Smooth muscle cell (in vitro differentiated cells): ENCODE data around the gene TAAR5. TPM values are rescaled to one million over a fixed set of nuclear protein-coding genes. Genes with fewer than 3 reads are reported as not detected.

Source experiments
- DNase-seq: peaks from one replicate; lab custom pipeline; 2025; ENCODE audit not compliant: unreplicated experiment; lab: John Stamatoyannopoulos, UW
- H2AFZ ChIP-seq: fragments of 200-600 bp; sonication (generic); 2 replicates; pipeline ENCODE4 v1.6.0; 2016; ENCODE audit warnings: antibody characterized with exemption, low read depth, mild to moderate bottlenecking
- H3F3A ChIP-seq: fragments of 200-600 bp; sonication (generic); 2 replicates; pipeline ENCODE4 v1.6.0; 2017; ENCODE audit warnings: antibody characterized with exemption, low read depth
- H3K27ac ChIP-seq: fragments of 200-600 bp; sonication (generic); 2 replicates; pipeline ENCODE4 v1.5.1; 2016; ENCODE audit warnings: low read depth, mild to moderate bottlenecking
- H3K27me3 ChIP-seq: fragments of 200-600 bp; sonication (generic); 2 replicates; pipeline ENCODE4 v1.6.1; 2016; ENCODE audit warnings: low read depth, mild to moderate bottlenecking
- H3K36me3 ChIP-seq: fragments of 200-600 bp; sonication (generic); 2 replicates; pipeline ENCODE4 v1.5.1; 2016; ENCODE audit warnings: low read depth
- H3K4me1 ChIP-seq: fragments of 200-600 bp; sonication (generic); 2 replicates; pipeline ENCODE4 v1.5.1; 2016; ENCODE audit warnings: low read depth
- H3K4me2 ChIP-seq: fragments of 200-600 bp; sonication (generic); 2 replicates; pipeline ENCODE4 v1.6.0; 2016; ENCODE audit warnings: mild to moderate bottlenecking
- H3K4me3 ChIP-seq: fragments of 200-600 bp; sonication (generic); 2 replicates; pipeline ENCODE4 v1.5.1; 2016; ENCODE audit warnings: mild to moderate bottlenecking
- H3K79me2 ChIP-seq: fragments of 200-600 bp; sonication (generic); 2 replicates; pipeline ENCODE4 v1.6.0; 2016; ENCODE audit warnings: low read depth, mild to moderate bottlenecking
- H3K9ac ChIP-seq: fragments of 200-600 bp; sonication (generic); 2 replicates; pipeline ENCODE4 v1.6.0; 2016; ENCODE audit warnings: low read depth
- H3K9me3 ChIP-seq: fragments of 200-600 bp; sonication (generic); replicated peaks from 2 replicates; pipeline ENCODE4 v1.5.1; 2016; ENCODE audit warnings: low read depth
- H4K20me1 ChIP-seq: fragments of 200-600 bp; sonication (generic); 2 replicates; pipeline ENCODE4 v1.6.0; 2016; ENCODE audit warnings: low read depth
- CTCF ChIP-seq: fragments of 200-600 bp; sonication (generic); IDR thresholded peaks from 2 replicates; pipeline ENCODE4 v1.5.1; 2017; ENCODE audit warnings: borderline replicate concordance, mild to moderate bottlenecking, antibody characterized with exemption; ENCODE audit not compliant: insufficient read depth, poor library complexity, severe bottlenecking
- WGBS: methylation state at CpG from one replicate; pipeline ENCODE4 v1.1.7; 2016; ENCODE audit warnings: low lambda C conversion rate; 5-methylcytosine and 5-hydroxymethylcytosine counted together
- polyA plus RNA-seq: library from polyadenylated mRNA; unstranded; fragments of >200 nt; fragmentation: Nextera tagmentation; extraction: Ambion mirVana; gene quantifications from 2 replicates; pipeline ENCODE4 v1.2.1, GENCODE V29; 2016
- total RNA-seq: library from RNA; depleted of rRNA; stranded (reverse); fragments of >200 nt; gene quantifications from 2 replicates; pipeline ENCODE4 v1.2.3, GENCODE V29; 2014

TAAR5 gene
- total and polyA plus RNA-seq, 2 experiments from 2014 or later, result not detected

DNA sequence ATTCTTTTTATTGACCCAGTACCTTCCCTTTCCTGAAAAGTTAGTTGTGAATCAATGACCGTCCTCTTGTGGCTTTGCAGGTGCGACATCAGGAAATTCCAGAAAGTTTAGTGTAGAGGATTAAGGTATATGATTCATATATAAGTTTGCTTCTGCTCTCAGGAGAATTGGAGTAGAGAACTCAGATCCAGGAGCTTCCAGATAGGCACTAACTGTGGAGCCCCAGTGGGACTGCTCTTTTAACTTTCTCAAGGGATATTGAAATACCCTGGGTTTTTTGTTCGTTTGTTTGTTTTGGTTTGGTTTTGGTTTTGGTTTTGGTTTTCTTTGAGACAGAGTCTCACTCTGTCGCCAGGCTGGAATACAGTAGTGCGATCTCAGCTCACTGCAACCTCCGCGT is 25.0 kb upstream of the TAAR5 start:
- H3K36me3 ChIP-seq, result no peaks in the 10 kb centered on the region
- H3K4me1 ChIP-seq, result peaks cover 12% of the 10 kb centered on the region
- DNase-seq, result no peak
- TF ChIP-seq CTCF, result no peak
- no peak overlapping the region for H2AFZ ChIP-seq
- H3K9me3 ChIP-seq, result no peaks in the 10 kb centered on the region
- no peak overlapping the region for H3K9ac ChIP-seq
- H3K4me3 ChIP-seq, result no peak overlapping the region
- H3K27me3 ChIP-seq, result no peaks in the 10 kb centered on the region
- H3F3A ChIP-seq, result no peaks in the 10 kb centered on the region
- H3K27ac ChIP-seq, result no peak overlapping the region
- H3K4me2 ChIP-seq, result peak overlapping the region; percentile 4
- no peaks in the 10 kb centered on the region for H4K20me1 ChIP-seq
- H3K79me2 ChIP-seq, result no peaks in the 10 kb centered on the region
- 86% methylated on average over 7 of the region's 7 CpGs for WGBS

DNA sequence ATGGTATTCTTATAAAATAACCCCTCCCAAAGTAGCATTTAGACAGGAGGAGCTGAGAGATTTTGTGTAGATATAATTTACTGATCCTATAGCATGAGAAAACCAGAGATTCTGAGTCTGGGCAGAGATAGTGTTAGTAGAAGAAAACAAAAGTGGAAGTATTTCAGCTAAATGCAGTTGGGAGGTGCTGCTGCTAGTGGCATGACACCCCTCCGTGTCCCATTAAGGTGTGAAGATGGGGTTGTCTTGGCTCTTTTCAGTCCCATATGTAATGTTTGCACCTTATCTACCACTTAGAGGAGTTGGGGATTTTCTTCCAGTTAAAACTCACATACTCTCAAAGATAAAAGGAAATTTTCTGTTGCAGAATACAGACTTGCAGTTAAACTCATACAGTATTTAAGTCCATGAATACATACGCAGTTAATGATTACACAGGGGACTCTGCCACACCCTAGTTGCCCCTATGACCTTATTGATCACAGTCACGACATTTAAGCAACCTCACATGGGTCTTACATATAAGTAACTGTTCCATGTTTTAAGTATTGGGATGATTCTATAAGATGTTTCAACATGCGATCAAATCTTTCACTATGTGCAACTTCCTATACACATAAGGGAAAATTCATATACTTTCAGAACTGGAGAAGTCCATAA is 23.0 kb upstream of the TAAR5 start:
- no peak for DNase-seq
- Histone ChIP-seq H3K36me3 (no peaks in the 10 kb centered on the region), H3K4me2 (no peak overlapping the region), H2AFZ (no peak overlapping the region), H3K4me1 (peaks cover 12% of the 10 kb centered on the region), H3K27ac (no peak overlapping the region), H3K4me3 (no peak overlapping the region), H3F3A (no peaks in the 10 kb centered on the region), H4K20me1 (no peaks in the 10 kb centered on the region), H3K9ac (no peak overlapping the region), H3K79me2 (no peaks in the 10 kb centered on the region), H3K27me3 (no peaks in the 10 kb centered on the region), H3K9me3 (no peaks in the 10 kb centered on the region)
- 68% methylated on average over 4 of the region's 4 CpGs for WGBS
- TF ChIP-seq CTCF, result no peak

GRCh38 chr6:132611616-132612015 is 22.1 kb upstream of the TAAR5 start:
- Histone ChIP-seq H3K9ac (no peak overlapping the region), H3K27me3 (no peaks in the 10 kb centered on the region), H3K4me1 (peaks cover 6% of the 10 kb centered on the region), H3K4me3 (no peak overlapping the region), H3K79me2 (no peaks in the 10 kb centered on the region), H3F3A (no peaks in the 10 kb centered on the region), H3K36me3 (no peaks in the 10 kb centered on the region), H3K27ac (no peak overlapping the region), H3K9me3 (no peaks in the 10 kb centered on the region), H4K20me1 (no peaks in the 10 kb centered on the region), H2AFZ (no peak overlapping the region), H3K4me2 (no peak overlapping the region)
- WGBS, result 93% methylated on average over 2 of the region's 2 CpGs
- DNase-seq, result no peak
- TF ChIP-seq CTCF, result no peak
